ENCODE data around the gene SPAG17.
A peak's percentile ranks its signal among the peaks of the same experiment; 100 is the strongest.
"Not testable (repeated sequence)": the region's sequence is repeated elsewhere in the genome, so short reads cannot be mapped to it uniquely, and the experiment has no call there.

The SPAG17 gene

DNA sequence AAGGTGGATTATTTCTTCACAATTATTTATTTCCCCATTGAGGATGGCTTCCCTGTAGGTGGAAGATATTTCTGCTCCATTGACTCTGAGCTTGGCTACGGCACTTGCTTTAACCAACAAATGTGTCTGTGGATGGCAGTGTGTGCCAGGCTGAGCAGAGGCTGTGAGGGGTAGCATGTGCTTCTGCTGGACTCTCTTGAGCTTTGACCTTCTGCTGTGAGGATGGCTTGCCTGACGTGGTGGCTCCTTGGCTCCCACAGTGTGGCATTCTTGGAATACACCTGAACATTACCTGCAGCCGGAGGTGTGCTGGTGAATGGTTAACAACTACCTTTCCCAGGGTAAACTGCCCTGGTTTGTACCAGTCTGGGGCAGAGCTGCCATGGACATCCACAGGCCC, 208.6 kb downstream of the SPAG17 start:
- DNase-seq (ENCODE audit: low read depth in 2 of 2) = no peak

DNA sequence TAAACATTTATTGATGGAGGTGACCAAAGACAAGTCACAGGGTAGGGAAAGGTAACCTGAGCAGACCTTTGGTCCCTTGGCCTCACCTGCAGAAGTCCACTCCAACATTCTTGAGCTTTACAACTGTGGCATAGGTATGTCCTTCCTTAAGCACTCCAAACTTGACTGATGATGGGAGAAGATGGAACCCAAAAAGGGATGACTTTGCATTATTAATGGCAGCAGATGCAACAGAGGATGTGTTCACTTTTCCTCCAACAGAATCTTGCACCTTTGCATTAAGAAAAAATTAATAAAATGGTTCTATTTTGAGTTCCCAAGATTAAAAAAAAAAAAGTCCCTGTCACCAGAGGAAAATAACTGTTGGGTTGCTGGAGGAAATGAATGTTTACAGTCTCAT, 213.3 kb downstream of the SPAG17 start:
- DNase-seq (ENCODE audit: low read depth in 2 of 2) = no peak

DNA sequence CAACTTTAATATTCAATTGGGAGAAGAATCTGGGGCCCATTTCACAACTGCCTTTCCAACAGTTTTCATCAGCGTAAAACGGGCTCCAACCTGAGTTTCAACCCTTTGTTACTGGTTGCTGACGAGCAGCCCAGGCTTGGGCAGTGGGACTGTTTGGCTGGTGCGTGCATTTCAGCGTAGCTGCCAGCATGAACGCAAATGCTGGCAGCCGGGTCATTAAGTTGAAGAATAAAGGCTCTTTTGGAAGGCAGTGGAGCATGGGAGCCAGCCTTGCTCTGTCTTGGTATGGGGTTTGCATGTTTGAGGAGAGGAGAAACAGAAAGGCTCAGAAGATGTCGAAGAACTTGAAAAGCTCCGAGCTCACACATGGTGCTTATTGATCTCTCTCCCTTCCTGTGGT, 214.8 kb downstream of the SPAG17 start:
- DNase-seq (ENCODE audit: low read depth in 2 of 2) = no peak

DNA sequence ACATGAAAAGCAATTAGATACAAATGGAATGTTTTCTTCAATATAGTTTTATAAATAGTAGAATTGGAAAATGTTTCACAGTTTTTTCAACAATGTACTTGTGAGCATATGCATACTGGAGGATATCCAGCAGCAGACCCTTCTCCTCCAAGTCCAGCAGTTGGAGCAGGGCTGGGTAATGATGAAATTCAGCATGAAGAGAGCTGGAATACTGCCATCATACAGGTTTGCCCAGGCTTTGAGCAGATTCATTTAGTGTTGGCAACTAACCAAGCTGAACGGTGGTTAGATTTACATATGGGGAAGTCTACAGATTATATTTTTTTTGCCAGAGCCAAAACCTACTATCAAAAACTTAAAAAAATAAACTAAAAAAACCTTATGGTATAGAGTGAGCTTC, 217.1 kb downstream of the SPAG17 start:
- no peak for DNase-seq (ENCODE audit: low read depth in 2 of 2)

DNA sequence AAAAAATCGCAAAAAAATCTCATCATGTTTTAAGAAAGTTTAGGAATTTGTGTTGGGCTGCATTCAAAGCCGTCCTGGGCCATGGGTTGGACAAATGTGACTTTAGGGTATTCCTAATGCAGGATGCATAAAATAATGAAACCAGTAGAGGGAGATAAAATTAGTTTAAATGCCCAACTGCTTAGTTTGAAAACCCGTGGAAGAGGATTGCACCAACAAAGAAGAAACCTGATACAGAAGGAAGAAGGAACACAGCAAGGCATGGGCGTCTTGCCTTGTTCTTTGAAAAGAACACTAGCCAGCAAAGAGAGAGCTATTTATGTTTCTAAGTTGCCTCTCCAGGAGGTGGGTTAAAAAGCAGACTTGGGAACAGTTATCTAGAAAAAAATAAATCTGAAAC, 217.6 kb downstream of the SPAG17 start:
- no peak for DNase-seq (ENCODE audit: low read depth in 2 of 2)

DNA sequence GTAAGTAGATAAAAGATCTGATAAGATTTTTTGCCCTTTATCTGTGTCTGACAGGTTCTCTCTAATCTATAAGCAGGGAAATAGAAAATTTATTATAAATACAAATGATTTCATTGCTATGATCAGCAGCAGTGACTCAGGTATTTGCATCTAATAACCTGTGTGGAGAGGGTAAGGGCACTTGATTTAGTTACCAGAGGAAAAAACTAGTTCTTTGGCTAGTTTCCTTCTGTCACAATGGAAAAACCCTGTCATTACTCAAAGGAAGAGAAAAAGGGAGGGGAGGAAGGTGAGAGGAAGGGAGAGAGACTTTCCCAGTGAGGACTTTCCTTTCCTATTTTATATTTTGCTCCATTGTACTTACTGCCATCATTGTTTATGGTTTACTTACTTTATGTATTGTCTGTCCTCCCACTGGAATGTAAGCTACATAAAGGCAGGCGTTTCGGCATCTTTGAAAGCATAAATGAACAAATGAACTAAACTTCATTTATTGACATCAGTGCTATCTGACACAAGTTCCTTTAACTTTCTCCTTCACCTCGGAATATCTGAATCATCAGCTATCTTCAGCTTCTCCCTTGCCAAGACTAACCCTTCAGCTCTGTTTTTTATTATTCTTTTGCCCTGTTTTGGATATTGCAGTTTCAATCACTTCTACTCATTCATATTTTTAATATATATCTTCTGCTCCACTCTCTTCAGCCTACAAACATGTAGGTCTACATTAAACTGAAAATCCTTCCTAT, 220.6 kb downstream of the SPAG17 start:
- DNase-seq (ENCODE audit: low read depth in 2 of 2) = no peak

DNA sequence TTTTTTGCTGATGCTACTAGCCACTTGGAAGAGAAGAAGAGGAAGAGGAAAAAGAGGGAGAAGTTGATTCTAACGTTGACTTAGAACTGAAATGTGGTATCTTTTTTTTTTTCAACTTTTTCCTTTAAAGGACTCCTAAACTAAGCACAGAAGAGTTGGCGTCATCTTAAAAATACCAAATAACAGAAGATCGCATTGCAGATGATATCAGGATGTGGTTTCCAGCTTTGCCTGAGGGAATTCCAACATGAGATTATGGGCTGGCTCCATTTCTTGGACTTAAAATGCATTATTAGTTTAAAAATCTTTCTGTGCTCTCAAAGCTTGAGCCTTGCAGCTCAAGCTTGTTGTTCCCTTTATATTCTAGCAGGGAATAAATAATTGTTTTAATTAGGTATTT, 225.7 kb downstream of the SPAG17 start:
- DNase-seq (ENCODE audit: low read depth in 2 of 2) = no peak

DNA sequence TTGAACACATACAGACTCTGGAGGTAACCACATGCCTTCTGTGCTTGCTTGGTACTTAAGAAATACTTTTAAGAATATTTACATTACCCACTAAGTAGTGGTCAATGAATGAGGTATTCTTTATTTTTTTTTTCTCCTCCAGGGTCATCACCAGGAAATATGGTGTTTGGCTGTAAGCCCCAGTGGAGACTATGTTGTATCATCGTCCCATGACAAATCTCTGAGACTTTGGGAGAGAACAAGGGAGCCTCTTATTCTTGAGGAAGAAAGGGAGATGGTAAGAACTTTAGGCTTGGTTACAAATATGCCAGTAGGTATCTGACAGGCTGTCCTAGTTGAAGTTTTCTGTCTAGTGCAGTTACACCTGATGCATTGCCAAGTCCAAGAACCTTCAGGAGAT, 232.6 kb downstream of the SPAG17 start:
- DNase-seq (ENCODE audit: low read depth in 2 of 2) = no peak

DNA sequence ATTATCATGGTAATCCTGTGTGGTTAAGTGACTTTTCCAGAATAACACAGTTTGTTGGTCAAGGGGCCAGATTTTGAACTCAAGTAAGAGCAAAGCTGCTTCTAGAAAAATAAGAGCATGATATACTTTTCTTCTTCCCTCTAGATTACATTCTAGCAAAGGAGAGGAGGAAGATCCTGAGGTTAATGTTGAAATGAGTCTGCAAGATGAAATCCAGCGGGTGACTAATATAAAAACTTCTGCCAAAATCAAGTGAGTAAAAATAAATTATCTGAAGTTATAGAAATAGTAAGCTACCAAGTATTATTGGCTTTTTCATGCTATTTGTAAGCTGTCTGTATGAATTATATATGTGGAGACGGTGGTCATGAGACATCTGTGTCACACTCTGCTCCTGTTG, 242.7 kb downstream of the SPAG17 start:
- no peak for DNase-seq (ENCODE audit: low read depth in 2 of 2)

DNA sequence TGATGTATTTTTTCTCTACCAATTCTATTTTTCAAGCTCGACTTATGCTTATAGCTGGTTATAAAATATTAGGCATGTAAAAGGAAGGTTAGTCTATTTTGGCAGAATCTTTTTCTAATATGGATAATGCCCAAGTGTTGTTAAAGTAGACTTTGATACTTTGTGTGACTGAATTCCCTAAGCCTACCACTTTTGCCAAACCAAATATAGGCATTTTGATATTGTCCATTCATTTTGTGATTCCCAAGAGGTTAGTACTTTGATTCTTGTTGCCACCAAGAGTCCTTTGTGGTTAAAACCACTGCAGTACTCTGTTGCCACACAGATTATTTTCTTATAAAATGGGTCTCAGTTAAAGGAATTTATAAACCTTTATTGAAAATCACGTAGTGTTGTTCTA, 251.3 kb downstream of the SPAG17 start:
- DNase-seq (ENCODE audit: low read depth in 2 of 2) = no peak

DNA sequence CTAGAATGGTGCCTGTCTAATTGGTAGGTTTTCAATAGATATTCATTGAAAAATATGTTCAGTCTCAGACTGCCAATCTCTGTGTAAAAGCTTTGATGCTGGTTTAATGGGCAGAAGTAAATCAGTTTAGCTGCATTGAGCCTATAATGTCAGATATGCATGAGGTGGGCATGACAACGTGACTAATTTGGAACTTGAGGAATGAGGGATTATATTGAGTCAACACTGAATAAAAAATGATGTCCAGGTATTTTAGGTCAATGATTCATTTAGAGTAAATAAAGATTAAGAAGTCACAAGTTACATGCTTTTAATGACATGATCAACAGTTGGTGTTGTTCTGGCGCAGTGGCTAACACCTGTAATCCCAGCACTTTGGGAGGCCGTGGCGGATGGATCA, 252.5 kb downstream of the SPAG17 start:
- no peak for DNase-seq (ENCODE audit: low read depth in 2 of 2)

DNA sequence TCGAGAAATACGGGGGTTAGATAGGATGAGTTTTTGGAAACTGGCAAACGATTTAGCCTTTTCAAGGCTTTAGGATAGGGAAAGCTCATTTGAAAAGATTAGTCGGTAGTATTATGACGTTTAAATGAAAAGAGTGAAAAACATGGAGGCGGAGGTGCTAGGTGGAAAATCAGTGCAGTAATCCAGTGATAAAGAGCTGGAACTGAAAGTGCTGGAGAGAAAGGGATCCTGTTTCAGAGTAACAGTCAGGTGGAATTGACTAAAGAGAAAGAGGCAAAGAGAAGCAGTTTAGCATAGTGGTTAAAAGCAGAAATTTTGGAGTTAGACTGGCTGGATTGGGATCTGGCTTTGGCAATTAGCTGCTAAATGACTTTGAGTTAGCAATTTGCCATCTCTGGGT, 254.5 kb downstream of the SPAG17 start:
- no peak for DNase-seq (ENCODE audit: low read depth in 2 of 2)

DNA sequence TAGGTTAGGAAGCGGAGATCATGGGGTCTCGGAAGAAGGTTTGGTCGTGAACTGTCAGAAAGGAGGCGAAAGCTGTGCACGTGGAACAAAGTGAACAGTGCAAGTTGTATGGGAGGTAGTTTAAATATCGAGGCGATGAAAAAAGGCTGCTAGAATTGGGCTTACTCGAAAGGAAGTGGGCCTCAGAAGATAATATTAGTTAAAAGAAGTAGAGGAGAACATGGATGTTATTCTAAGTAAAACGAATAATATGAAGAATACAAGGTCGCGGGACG, 254.9 kb downstream of the SPAG17 start:
- no peak for DNase-seq (ENCODE audit: low read depth in 2 of 2)

DNA sequence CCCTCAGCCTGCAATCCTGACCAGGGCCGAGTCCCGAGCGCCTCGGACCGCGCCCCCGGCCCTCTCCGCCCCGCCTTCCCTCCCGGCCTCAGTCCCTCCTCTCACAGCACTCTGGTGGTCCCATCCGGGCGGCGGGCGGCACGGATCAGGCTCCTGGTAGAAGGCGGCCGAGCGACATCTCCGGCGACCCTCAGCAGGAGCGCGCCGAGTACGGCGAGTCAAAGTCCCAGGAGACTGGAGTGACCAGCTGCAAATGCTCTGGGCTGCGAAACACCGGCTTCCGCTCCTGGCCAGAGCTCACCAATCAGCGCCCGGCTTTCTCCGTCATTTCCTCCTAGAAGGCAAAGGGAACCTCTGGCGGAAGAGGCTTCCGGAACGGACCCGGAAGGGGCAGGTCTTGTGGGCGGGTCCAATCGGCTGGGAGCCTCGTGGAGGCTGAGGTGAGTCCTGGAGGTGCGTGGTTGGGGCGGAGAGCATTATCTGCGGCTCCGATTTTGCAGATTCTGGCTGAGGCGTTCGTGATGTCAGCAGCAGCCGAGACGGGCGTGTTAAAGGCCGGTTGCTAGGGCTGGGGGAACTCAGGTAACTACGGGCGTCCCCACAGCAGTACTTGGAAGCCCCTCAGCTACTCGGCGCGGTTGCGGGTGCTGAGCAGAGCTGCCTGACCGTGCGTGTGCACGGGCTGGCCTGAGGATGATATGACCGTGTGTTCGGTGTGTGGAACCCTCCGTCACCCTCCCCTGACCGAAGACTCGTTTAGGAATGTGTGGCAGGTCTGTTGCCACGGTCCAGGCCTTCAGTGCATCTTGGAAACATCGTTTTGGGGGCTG, 255.5 kb downstream of the SPAG17 start, which contains the start of the genes GDAP2 and WDR3:
Gene GDAP2, minus strand, starts transcription at position 279 of the 830 bp plus-strand sequence. CDS start 9,264 bp downstream, outside the sequence.
Gene WDR3, plus strand, starts transcription at position 397 of the 830 bp plus-strand sequence. CDS start 3,581 bp downstream, outside the sequence.
- DNase-seq (ENCODE audit: low read depth in 2 of 2) = peak; percentile 90 to 92

DNA sequence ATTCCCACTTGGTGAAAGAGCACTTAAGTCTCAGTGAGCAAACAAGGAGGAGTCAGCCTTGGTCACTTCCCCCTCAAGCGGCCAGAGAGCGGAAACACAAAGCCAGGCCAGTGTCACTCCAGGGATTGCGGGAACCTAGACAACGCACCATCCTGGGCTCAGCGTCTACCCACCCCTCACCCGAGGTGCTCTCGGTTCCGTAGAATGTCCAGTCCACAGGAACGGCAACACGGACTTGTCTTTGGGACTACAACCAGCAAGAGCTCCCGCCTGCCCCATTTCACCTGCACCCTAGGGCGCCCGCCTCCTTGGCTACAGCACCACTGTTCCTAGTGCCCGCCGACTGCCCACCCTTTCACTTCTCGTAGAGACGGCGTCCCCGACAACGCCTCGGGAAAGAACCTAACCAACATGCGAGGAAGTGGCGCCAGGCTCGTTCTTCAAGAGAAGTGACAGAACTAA, 256.1 kb downstream of the SPAG17 start:
- DNase-seq (ENCODE audit: low read depth in 2 of 2) = no peak

DNA sequence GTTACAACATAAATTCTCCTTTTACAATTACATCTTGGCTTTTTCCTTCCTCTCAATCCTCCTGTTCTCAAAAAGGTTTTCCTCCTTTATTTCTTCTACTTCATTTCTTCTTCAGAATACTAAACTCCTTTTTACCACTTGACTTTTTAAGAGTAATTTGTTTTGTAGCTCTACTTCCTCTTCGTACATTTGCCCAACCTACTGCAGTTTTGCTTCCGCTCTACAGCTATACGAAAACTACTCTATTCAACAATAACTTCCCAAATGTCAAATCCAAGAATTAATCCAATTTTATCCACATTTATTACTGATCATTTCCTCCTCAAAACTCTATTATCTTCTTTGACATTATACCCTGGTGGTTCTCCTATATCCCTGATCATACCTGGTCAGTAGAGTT, 259.0 kb downstream of the SPAG17 start:
- no peak for DNase-seq (ENCODE audit: low read depth in 2 of 2)

DNA sequence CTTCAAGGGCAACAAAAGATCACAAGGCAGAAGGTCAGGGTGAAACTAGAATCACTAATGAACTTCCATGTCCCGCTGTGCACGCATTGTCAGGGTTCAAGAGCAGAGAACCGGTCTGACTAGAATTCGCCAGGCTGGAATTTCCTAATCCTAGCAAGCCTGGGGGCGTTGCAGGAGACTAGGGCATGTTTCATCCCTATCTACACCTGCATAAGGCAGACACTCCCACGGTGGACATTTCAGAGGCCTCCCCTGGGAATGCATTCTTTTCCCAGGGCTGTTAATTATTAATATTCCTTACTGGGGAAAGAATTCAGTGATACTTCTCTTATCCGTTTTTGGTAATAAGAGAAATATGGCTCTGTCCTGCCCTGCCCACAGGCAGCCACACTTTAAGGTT, 262.3 kb downstream of the SPAG17 start:
- not testable (repeated sequence) for DNase-seq (ENCODE audit: low read depth in 2 of 2)

DNA sequence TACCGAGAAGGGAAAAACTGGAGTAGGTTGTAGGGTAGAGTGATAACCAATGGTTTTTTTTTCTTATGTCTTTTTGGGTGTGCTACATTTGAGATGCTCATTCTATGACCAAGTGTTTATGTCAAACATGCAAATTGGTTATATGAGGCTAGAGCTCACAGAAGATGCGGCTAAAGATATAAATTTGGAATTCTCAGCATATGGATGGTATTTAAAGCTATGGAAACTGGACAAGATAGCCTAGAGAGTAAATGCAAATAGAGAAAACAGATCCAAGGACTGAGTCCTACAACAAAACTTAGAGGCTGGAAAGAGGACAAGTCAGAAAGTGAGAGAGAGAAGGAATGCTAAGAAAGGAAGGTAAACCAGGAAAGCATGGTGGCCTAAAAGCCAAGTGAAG, 263.0 kb downstream of the SPAG17 start:
- DNase-seq (ENCODE audit: low read depth in 2 of 2) = no peak

DNA sequence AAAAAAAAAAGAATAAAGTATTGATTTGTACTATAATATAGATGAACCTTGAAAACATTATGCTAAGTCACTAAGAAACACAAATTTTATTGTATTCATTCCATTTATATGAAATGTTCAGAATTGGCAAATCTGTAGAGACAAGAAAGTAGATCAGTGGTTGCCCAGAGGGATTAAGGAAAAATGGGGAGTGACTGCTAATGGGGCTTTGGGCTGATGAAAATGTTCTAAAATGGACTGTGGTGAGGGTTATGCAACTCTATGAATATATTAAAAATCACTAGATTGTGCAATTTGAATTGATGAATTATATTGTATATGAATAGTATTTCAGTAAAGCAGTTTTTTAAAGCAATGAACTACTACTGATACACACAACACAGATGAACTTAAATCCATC, 265.7 kb downstream of the SPAG17 start:
- no peak for DNase-seq (ENCODE audit: low read depth in 2 of 2)

DNA sequence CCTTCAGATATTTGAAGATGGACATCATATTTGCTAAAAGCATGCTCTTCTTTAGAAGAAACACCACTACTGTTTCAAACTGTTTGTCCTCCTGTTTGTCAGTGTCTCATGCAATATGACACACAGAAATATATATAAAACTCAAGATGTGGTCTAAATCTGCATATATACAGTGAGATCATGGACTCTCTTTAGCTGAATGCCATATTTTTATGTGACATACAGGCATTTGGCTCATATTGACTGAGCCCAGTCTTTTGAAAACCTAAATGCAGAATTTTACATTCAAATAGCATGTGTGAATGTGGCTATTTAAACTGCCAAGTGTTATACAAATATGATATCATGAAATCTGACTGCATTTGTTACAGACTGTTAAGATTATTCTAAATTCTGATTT, 274.0 kb downstream of the SPAG17 start:
- no peak for DNase-seq (ENCODE audit: low read depth in 2 of 2)

DNA sequence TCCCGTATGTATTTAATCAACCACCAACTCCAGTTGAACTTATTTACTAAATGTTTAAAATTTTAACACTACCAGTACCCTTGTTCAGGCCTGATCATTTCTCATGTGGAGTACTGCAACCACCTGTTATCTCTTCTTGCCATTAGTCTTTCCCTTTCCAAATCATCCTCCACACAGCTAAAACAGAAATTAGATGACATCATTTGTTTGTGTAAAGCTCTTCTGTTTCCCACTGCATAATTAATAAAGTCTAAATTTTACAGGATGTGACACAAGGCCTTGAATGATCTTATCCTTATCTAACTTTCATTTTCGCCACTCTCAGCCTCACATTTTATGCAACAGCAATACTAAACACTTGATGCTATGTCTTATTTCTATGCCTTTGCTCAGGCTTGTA, 280.0 kb downstream of the SPAG17 start:
- no peak for DNase-seq (ENCODE audit: low read depth in 2 of 2)

DNA sequence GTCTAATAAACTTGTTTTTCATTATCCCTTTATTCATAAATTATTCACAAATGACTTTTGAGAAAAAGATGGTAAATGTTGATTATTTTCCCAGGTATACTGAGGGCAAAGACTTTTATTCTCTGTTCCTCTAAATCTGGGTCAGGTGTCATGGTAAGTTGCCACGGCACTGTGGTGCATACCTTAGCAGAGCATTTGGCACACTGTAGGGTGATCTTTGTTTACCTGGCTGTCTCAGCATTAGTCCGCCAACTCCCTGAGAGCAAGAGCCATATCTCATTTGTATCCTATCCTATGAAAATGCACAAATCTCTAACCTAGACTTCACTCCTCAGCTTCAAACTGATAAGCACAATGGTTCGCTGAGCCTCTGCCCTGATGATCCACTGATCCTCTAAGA, 280.5 kb downstream of the SPAG17 start:
- no peak for DNase-seq (ENCODE audit: low read depth in 2 of 2)
